ENCODE measurements around the gene BEST4. TPM values are rescaled to one million over a fixed set of nuclear protein-coding genes. Genes with fewer than 3 reads are reported as not detected.

BEST4 gene
- total and polyA plus RNA-seq, 2 of the 13 experiments (the other 11 are each of a cell fraction or from before 2014, with no cell fraction given), result 0.77 to 1.4 TPM

GRCh38 chr1:44826375-44827196 lies 38.6 kb upstream of the BEST4 start (continued):
- TF ChIP-seq SMAD3 (CRISPR knock-in tag; IDR thresholded peaks at IDR 0.05), result 0 out of 2 replicates have a peak, but pooled peaks have one; percentile 62
- 0 out of 2 replicates have a peak, but pooled peaks have one; percentile 43 for TF ChIP-seq GLI4 (CRISPR knock-in tag; IDR thresholded peaks at IDR 0.05; ENCODE audit: borderline replicate concordance)
- TF ChIP-seq MAZ (IDR thresholded peaks at IDR 0.05; ENCODE audit: borderline replicate concordance, low read depth, low read length), result peak; percentile 31; the same call in 1 of the 2 replicates
- TF ChIP-seq MAZ (CRISPR knock-in tag; IDR thresholded peaks at IDR 0.05; ENCODE audit: low read depth), result 0 out of 2 replicates have a peak, but pooled peaks have one; percentile 23
- no peak for TF ChIP-seq ZNF383 (CRISPR knock-in tag; IDR thresholded peaks at IDR 0.05; ENCODE audit: borderline replicate concordance)
- TF ChIP-seq ARHGAP35 (CRISPR knock-in tag; IDR thresholded peaks at IDR 0.05; ENCODE audit: borderline replicate concordance), result no peak
- no peak for TF ChIP-seq ZNF180 (CRISPR knock-in tag; IDR thresholded peaks at IDR 0.05; ENCODE audit: borderline replicate concordance, low read depth)
- 0 out of 2 replicates have a peak, but pooled peaks have one; percentile 40 for TF ChIP-seq ZNF512B (CRISPR knock-in tag; IDR thresholded peaks at IDR 0.05; ENCODE audit: borderline replicate concordance)
- TF ChIP-seq HOMEZ (CRISPR knock-in tag; IDR thresholded peaks at IDR 0.05; ENCODE audit: low read depth), result no peak
- TF ChIP-seq AKNA (CRISPR knock-in tag; IDR thresholded peaks at IDR 0.05; ENCODE audit: borderline replicate concordance), result no peak
- peak; percentile 44; the same call in 1 of the 2 replicates for TF ChIP-seq ZBTB3 (CRISPR knock-in tag; IDR thresholded peaks at IDR 0.05; ENCODE audit: borderline replicate concordance, low read depth)
- TF ChIP-seq GLMP (CRISPR knock-in tag; IDR thresholded peaks at IDR 0.05; ENCODE audit: borderline replicate concordance), result no peak
- TF ChIP-seq FOSL1 (CRISPR knock-in tag; IDR thresholded peaks at IDR 0.05; ENCODE audit: borderline replicate concordance), result no peak
- TF ChIP-seq ZNF10 (CRISPR knock-in tag; IDR thresholded peaks at IDR 0.05; ENCODE audit: borderline replicate concordance, low read depth), result no peak
- peak; percentile 85 for TF ChIP-seq SRY (CRISPR knock-in tag; IDR thresholded peaks at IDR 0.05)
- no peak for TF ChIP-seq HNRNPUL1 (IDR thresholded peaks at IDR 0.05; ENCODE audit: low read depth, low read length)

Data from HepG2 (cell line).